NCI-H526 treated with DMSO at 0.1 percent for 48 hours (cell line): ENCODE results near the gene SAT2.
A peak's percentile ranks its signal among the peaks of the same experiment; 100 is the strongest.
"Not testable (repeated sequence)": the region's sequence is repeated elsewhere in the genome, so short reads cannot be mapped to it uniquely, and the experiment has no call there.

Experiments used
- DNase-seq: peaks from one replicate; lab custom pipeline; 2025; lab: John Stamatoyannopoulos, UW

Gene SAT2

GRCh38 chr17:7627250-7628121 lies at the start of gene SAT2:
Gene SAT2, minus strand, starts transcription at chr17:7627821. Its CDS starts 186 bp downstream, at chr17:7627635.
- DNase-seq, result peak; percentile 69

- DNase-seq, result no peak
Measured at GRCh38 chr17:7676533-7676932, 48.9 kb upstream of the SAT2 start.

- DNase-seq, result no peak
Measured at GRCh38 chr17:7674934-7675333, 47.3 kb upstream of the SAT2 start.

- DNase-seq, result no peak
Measured at GRCh38 chr17:7673239-7673638, 45.6 kb upstream of the SAT2 start.

- no peak for DNase-seq
Measured at GRCh38 chr17:7668482-7668881, 40.9 kb upstream of the SAT2 start.

GRCh38 chr17:7667656-7668406 lies 40.2 kb upstream of the SAT2 start:
- DNase-seq, result no peak

- no peak for DNase-seq
Measured at GRCh38 chr17:7656958-7657609, 29.5 kb upstream of the SAT2 start.

GRCh38 chr17:7655541-7655840 lies 27.9 kb upstream of the SAT2 start:
- DNase-seq, result no peak

GRCh38 chr17:7654832-7655540 lies 27.4 kb upstream of the SAT2 start:
- no peak for DNase-seq

- DNase-seq, result no peak
Measured at GRCh38 chr17:7652388-7653356, 25.1 kb upstream of the SAT2 start.

GRCh38 chr17:7651665-7652387 lies 24.2 kb upstream of the SAT2 start:
- DNase-seq, result no peak

- DNase-seq, result no peak
Measured at GRCh38 chr17:7651097-7651664, 23.6 kb upstream of the SAT2 start.

GRCh38 chr17:7650509-7651096 lies 23.0 kb upstream of the SAT2 start, which contains the start of gene ATP1B2:
Gene ATP1B2, plus strand, starts transcription at chr17:7650926. Its CDS starts 593 bp downstream, at chr17:7651519.
- peak; percentile 46 for DNase-seq

GRCh38 chr17:7647018-7647417 lies 19.4 kb upstream of the SAT2 start:
- DNase-seq, result no peak

GRCh38 chr17:7646457-7646856 lies 18.8 kb upstream of the SAT2 start:
- no peak for DNase-seq

GRCh38 chr17:7644775-7645174 lies 17.2 kb upstream of the SAT2 start:
- DNase-seq, result no peak

- DNase-seq, result not testable (repeated sequence)
Measured at GRCh38 chr17:7641635-7642034, 14.0 kb upstream of the SAT2 start.

- DNase-seq, result no peak
Measured at GRCh38 chr17:7640783-7641182, 13.2 kb upstream of the SAT2 start.

GRCh38 chr17:7636163-7636562 lies 8.5 kb upstream of the SAT2 start:
- no peak for DNase-seq
